ENCODE measurements around the gene GOLGA2.

Gene GOLGA2

GRCh38 chr9:128257907-128258306 lies 17.9 kb downstream of the GOLGA2 start:
- no peak overlapping the region for H3K4me3 ChIP-seq (ENCODE audit: severe bottlenecking)
- H3K27ac ChIP-seq (ENCODE audit: poor library complexity, severe bottlenecking): no peak overlapping the region
- ATAC-seq (ENCODE audit: low read depth) (no peak), DNase-seq (ENCODE audit: low spot score) (no peak)
- peaks cover 59% of the 10 kb centered on the region for H3K36me3 ChIP-seq (ENCODE audit: low read depth)
- H3K4me1 ChIP-seq (ENCODE audit: insufficient read depth, poor library complexity, severe bottlenecking): no peaks in the 10 kb centered on the region
- no peaks in the 10 kb centered on the region for H3K27me3 ChIP-seq (ENCODE audit: insufficient read depth, poor library complexity, severe bottlenecking)
- no peaks in the 10 kb centered on the region for H3K9me3 ChIP-seq (ENCODE audit: severe bottlenecking)
- no peak for TF ChIP-seq CTCF (IDR thresholded peaks at IDR 0.05; ENCODE audit: poor library complexity, severe bottlenecking)

GRCh38 chr9:128257086-128257825 lies 18.6 kb downstream of the GOLGA2 start:
- H3K36me3 ChIP-seq (ENCODE audit: low read depth): peaks cover 53% of the 10 kb centered on the region
- no peak overlapping the region for H3K27ac ChIP-seq (ENCODE audit: poor library complexity, severe bottlenecking)
- no peaks in the 10 kb centered on the region for H3K9me3 ChIP-seq (ENCODE audit: severe bottlenecking)
- ATAC-seq (ENCODE audit: low read depth): no peak
- no peak overlapping the region for H3K4me3 ChIP-seq (ENCODE audit: severe bottlenecking)
- H3K4me1 ChIP-seq (ENCODE audit: insufficient read depth, poor library complexity, severe bottlenecking): no peaks in the 10 kb centered on the region
- H3K27me3 ChIP-seq (ENCODE audit: insufficient read depth, poor library complexity, severe bottlenecking): no peaks in the 10 kb centered on the region
- TF ChIP-seq CTCF (IDR thresholded peaks at IDR 0.05; ENCODE audit: poor library complexity, severe bottlenecking): no peak
- DNase-seq (ENCODE audit: low spot score): no peak

- Histone ChIP-seq H3K27ac (ENCODE audit: poor library complexity, severe bottlenecking) (no peak overlapping the region), H3K4me3 (ENCODE audit: severe bottlenecking) (no peak overlapping the region), H3K4me1 (ENCODE audit: insufficient read depth, poor library complexity, severe bottlenecking) (no peaks in the 10 kb centered on the region)
Observed at GRCh38 chr9:128254855-128255759, 20.7 kb downstream of the GOLGA2 start.

DNA sequence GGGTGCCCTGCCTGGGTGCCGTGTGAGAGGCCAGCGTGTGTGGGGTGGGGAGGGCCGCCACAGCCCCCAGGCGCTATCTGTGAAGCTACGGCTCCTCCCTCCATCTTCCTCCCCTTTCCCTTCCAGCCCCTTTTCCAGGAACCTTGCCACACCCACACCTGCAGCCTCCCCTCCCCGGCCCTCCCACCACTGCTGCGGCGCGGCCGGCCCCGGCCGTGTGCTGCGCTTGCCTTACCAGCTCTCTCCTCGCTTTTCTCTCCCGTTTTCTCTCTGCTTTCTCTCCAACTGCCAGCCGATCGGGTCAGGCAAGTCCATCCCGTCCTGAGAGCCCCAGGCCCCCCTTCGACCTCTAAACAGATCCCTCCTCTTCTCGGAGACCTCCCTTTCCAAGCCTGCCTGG lies 21.4 kb downstream of the GOLGA2 start:
- no peak for ATAC-seq (ENCODE audit: low read depth)
- no peak overlapping the region for H3K27ac ChIP-seq (ENCODE audit: poor library complexity, severe bottlenecking)
- H3K36me3 ChIP-seq (ENCODE audit: low read depth): peaks cover 24% of the 10 kb centered on the region
- no peak for TF ChIP-seq CTCF (IDR thresholded peaks at IDR 0.05; ENCODE audit: poor library complexity, severe bottlenecking)
- H3K9me3 ChIP-seq (ENCODE audit: severe bottlenecking): no peaks in the 10 kb centered on the region
- no peaks in the 10 kb centered on the region for H3K4me1 ChIP-seq (ENCODE audit: insufficient read depth, poor library complexity, severe bottlenecking)
- H3K4me3 ChIP-seq (ENCODE audit: severe bottlenecking): no peak overlapping the region
- DNase-seq (ENCODE audit: low spot score): no peak
- H3K27me3 ChIP-seq (ENCODE audit: insufficient read depth, poor library complexity, severe bottlenecking): no peaks in the 10 kb centered on the region

More at GRCh38 chr9:128254855-128255759, 20.7 kb downstream of the GOLGA2 start:
- ATAC-seq (ENCODE audit: low read depth) (peak; percentile 40), DNase-seq (ENCODE audit: low spot score) (no peak)
- TF ChIP-seq CTCF (IDR thresholded peaks at IDR 0.05; ENCODE audit: poor library complexity, severe bottlenecking): peak; percentile 85
- Histone ChIP-seq H3K9me3 (ENCODE audit: severe bottlenecking) (no peaks in the 10 kb centered on the region), H3K36me3 (ENCODE audit: low read depth) (peaks cover 31% of the 10 kb centered on the region), H3K27me3 (ENCODE audit: insufficient read depth, poor library complexity, severe bottlenecking) (no peaks in the 10 kb centered on the region)
